Measurements from ENCODE around the gene SLC13A5.
"Not testable (repeated sequence)": the region's sequence is repeated elsewhere in the genome, so short reads cannot be mapped to it uniquely, and the experiment has no call there.

SLC13A5 gene

DNA sequence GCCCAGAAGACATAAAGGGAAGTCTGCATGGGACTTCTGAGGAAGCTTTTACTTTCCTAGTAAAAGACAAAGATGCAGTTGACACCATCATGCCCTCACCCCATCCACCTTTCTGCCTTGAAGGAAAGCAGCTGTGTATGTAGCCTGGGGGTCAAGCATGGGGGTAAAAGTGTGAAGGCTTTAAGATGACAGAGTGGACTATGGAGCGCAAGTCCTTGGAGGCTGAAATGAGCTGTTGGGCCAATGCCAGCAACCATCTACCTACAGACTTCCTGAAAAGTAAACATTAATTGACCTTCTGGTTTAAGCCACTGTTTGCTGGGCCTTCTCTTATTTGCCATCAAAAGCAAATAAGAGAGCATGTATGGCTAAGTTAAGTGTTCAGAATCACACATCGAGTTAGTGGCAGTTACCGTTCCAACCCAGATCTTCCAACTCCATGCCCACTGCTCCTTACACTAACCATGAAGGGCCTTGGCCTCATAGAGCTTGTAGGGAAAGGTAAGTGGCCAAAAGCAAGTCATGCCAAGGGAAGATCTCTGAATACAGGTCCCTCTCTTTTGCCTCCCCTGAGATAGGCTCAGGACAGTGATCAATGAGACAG is 30.0 kb downstream of the SLC13A5 start:
- no peak for DNase-seq

GRCh38 chr17:6682339-6682738 is 30.8 kb downstream of the SLC13A5 start:
- no peak for DNase-seq

GRCh38 chr17:6681671-6682070 is 31.5 kb downstream of the SLC13A5 start:
- DNase-seq, result no peak

- no peak for DNase-seq
Measured at GRCh38 chr17:6681176-6681575, 32.0 kb downstream of the SLC13A5 start.

DNA sequence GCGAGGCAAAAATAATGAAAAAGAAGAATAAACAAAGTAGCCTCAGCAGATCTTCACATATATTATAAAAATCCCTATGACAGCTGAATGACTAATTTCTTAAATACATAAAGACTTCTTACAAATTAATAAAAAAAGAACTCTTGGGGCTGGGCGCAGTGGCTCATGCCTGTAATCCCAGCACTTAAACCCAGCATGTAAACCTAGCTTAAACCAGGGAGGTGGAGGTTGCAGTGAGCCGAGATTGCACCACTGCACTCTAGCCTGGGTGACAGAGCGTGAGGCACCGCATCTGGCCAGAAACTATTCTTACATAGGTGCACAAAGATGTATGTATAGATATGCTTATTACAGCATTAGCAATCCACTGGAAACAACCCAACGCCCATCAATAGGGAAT is 33.9 kb downstream of the SLC13A5 start:
- no peak for DNase-seq

- DNase-seq, result no peak
Measured at GRCh38 chr17:6677946-6678345, 35.2 kb downstream of the SLC13A5 start.

DNA sequence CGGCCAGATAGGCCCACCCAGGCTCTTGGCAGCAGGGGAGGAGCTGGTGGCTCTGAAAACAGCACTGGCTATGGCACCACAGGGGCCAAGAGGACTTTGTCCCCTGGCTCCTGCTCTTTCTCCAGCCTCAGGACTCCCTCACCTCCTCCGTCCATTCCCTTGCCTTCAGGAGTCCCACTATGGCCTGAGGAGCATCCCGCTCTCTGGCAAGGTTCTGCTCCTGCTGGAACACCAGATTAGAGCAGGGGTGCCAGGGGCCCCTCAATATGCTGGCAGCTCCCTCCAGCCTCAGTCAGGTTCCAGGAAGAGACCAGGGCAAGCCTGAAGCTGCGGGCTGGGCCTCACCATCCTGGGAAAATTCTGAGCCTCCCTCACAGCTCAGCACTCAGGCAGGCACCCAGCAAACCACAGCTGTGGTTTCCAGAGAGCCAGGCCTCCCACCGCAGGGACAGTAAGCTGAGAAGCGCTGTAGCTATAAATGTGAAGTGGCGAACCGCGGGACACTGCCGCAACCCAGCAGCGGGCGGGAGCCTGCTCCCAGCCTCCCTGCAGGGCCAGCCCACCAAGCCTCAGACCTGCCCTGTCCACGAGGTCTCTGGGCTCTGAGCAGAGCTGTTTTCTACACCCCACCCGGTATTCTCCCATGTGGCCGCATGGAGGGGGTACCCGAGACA is 35.9 kb downstream of the SLC13A5 start:
- DNase-seq, result no peak

DNA sequence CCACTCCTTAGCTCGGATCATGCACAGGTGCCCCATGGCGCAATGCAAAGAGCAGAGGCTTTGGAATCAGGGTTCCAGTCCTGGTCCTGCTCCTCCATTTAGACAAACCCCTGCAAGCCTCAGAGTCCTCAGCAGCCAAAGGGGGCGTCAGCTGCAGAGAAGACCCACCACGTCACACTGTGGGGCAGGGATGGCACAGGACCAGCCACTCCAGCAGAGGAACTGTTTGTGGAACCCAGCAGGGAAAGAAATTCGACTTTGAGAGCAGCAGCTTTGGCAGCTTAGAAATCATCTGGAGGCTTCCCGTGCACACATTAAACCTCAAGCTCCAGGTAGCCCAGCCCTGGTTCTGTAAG is 36.4 kb downstream of the SLC13A5 start:
- DNase-seq, result no peak

DNA sequence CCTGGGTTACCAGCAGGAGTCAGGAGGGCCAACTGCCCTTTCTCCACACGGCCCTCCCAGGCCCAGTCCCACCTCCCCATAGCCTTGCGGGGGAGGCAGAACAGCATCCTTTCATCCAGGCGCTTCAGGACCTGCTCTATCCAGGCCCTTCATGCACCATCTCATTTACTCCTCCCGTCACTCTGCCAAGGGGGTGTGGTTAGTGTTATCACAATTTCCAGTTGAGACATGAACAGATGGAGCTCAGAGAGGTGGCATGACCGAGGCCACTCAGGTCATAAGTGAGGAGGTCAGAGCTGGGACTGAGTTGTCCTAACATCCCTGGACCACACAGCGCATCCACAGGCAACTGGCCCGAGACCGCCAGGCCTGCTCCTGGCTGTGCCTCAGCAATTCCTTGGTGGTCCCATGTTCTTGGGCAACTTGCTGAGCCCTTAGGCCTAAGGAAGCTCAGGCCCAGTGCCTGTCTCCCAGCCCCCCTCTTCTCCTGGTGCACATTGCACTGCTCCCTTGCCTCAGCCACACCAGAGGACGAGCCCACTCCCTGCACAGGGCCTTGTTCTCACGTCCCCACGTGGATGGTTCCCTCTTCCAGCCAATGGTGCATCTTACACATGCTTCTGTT is 37.9 kb downstream of the SLC13A5 start:
- no peak for DNase-seq

DNA sequence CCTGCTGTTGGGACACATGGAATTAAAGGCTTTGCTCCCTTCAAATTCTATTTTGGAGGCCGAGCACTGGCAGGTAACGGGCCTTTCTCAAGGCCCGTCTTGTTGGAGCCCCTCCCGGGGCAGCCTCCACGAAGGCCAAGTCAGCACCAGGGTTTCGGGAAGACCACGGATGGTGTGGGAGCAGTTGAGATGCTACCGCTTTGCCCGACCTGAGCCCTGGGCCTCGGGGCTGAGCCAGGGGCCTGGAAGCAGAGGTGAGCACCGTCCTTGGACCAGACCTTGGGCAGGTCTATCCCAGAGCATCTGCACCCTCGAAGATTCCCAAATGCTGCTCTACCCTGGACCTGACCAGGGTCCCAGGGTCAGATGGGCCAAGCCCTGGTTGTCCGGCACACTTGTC is 38.6 kb downstream of the SLC13A5 start:
- DNase-seq, result no peak

- no peak for DNase-seq
Measured at GRCh38 chr17:6671431-6671830, 41.7 kb downstream of the SLC13A5 start.

- DNase-seq, result no peak
Measured at GRCh38 chr17:6670999-6671398, 42.2 kb downstream of the SLC13A5 start.

DNA sequence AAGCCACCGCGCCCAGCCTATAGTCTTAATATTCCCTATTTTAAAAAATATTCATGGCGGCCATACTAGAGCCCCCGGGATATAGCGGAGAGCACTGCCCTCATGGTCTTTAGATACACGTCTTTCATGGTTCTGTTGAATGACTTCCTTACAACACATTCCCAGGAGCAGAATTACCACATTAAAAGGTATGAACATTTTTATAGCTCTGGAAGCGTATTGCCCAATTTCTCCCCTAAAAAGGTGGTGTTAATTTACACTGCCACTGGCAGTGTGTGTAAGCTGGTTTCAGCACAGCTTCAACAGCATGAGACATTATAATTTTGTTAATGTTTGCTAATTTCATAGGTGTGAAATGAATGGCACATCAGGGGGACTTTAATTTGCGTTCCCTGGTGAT is 42.6 kb downstream of the SLC13A5 start:
- DNase-seq, result no peak

DNA sequence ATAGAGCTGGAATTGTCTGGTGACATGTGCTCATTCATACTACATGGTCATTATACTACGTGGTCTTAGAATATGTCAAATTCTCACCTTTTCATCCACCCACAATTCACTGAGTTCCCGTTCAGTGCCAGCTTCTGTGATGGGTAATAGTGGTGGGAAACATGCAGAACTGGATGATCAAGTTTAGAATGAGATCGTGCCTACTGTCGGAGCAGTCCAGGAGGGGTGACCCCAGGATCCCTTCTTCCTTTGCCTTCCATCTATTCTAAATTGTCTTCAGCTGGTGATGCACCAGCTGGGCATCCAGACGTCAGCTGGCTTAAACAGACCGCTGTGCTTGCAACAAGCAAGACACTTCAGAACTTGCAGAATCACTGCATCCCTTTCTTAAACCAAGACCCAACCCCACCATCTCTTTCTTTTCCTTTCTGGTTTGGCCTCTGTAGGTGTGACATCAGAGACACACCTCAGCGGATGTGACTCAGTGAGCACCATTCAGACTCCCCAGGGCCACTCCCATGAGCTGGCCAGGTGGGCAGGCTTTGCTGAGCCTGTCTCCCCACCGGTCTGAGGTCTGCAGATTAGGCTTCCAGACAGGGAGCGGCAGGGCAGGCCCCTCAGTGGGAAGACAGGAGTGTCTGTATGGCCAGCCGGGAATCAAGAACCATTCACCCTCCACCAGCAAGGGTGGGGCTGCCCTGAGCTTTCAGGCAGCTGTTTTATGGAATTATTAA is 43.5 kb downstream of the SLC13A5 start:
- DNase-seq, result no peak

DNA sequence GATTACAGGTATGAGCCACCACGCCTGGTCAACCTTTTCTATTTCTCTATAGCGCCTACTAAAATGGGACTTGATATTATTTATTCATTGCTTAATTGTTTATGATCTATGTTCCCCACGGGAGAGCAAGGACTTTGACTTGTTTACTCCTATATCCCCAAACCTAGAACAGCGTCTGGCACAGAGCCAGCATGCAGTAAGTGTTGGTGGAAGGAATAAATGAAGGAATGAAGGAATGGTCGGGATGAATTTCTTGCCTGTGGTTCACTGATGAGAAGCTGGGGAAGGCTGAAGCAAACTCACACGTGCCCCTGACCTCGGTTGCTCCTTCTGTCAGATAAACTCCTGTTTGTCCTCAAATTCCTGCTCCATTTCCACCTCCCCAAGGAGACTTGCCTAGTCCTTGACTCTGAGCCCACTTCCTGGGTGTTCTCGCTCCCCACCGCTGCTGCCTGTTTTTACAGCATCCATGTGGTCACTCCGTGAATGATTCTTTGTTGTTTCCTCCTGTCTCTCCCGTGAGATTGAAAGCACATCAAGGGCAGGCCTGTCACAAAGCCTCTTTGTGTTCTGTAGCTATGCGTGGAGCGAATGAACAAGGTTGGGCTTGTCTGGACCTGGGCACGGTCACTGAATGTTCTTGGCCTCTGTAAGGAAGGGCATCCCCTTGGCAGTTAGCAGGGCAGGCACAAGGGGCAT is 44.3 kb downstream of the SLC13A5 start:
- DNase-seq, result no peak

DNA sequence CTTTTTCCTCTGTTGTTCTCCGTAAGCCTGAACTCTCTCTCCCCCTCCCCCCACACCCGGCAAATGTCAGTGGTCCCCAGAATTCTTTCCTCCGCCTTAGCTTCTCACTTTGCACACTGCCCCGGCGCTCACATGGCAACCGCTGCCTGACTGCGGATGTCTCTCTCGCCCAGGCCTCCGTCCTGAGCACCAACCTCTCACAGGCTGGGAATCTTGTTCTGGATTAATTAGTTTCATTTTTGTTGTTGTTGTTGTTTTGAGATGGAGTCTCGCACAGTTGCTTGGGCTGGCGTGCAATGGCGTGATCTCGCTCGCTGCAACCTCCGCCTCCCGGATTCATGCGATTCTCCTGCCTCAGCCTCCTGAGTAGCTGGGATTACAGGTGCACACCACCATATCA is 45.0 kb downstream of the SLC13A5 start:
- no peak for DNase-seq

DNA sequence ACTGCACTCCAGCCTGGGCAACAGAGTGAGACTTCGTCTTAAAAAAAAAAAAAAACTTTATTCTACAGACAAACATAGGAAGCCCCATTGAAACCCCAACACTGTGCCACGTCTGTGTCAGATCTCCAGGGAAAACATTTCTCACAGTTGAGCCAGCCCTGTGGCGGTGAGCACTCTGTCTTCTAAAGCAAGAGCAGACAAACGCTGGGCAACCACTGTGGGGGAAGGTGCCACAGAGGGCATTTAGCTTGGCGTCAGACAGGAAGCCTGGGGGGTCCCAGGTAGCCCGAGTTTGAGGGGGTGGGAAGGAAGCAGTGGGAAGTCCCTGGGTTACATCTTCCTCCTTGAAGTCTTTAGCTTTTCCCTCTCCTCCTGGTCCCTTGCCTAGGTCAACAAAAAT is 45.7 kb downstream of the SLC13A5 start:
- DNase-seq, result no peak

DNA sequence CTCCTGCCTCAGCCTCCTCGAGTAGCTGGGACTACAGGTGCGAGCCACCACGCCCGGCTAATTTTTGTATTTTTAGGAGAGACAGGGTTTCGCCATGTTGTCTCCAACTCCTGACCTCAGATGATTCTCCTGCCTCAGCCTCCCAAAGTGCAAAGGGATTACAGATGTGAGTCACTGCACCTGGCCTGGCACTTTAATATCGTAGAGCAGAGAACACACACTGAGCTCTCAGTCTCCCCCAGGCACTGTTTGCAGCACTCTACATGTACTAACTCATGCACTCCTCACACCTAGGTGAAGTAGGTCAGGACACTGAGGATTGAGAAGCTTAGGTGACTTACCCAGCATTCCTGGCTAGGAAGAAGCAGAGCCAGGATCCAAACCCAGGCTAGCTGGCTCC is 46.6 kb downstream of the SLC13A5 start:
- no peak for DNase-seq

- peak; percentile 67 for DNase-seq
Measured at GRCh38 chr17:6666077-6666521, 47.1 kb downstream of the SLC13A5 start.

DNA sequence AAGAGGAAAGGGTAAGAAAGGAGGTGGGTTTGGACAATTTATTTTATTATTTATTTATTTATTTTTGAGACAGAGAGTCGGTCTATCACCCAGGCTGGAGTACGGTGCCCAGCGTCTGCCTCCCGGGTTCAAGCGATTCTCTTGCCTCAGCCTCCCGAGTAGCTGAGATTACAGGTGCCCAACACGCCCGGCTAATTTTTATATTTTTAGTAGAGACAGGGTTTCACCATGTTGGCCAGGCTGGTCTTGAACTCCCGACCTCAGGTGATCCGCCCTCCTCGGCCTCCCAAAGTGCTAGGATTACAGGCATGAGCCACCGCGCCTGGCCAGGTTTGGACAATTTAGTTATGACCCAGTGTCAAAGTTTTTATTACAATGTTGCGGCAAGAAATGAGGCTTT is 50.0 kb downstream of the SLC13A5 start:
- DNase-seq, result not testable (repeated sequence)

GRCh38 chr17:6661464-6661848 is 51.7 kb downstream of the SLC13A5 start:
- no peak for DNase-seq

DNA sequence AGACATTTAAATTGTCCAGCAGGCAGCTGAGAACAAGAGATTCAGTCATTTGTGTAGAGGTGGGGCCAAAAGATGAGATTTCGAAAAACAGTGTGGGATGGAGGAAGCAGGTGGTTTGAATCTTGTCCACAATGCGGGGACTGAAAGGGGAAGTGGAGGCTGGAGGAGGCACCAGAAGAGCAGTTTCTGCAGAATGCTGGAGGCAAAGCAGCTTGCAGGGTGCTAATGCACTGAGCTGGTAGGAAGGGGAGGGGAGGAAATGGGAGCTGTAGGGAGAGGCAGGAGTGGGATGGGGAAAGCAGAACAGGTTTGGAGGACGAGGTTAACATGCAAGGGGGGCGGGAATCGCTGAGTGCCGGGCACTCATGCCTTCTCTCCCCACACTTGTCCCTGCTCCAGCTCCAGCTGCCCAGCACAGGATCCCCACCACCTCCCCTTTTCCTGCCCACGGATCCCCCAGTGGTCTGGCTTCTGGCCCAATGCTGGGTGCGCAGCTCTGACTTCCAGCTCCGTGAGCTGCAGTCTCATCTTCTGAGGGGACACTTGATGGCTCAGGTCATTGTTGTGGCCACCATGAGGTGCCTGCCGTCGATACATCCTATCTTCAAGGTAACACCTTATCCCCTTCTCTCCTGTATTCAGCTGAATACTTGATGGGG is 52.2 kb downstream of the SLC13A5 start:
- DNase-seq, result no peak

- no peak for DNase-seq
Measured at GRCh38 chr17:6660101-6660500, 53.1 kb downstream of the SLC13A5 start.

Data from amniotic stem cell (primary cell).